Measurements from ENCODE around the gene ARFIP2. TPM values are rescaled to one million over a fixed set of nuclear protein-coding genes. Genes with fewer than 3 reads are reported as not detected.

ARFIP2 gene
- total and polyA plus RNA-seq, 2 donors (not counting 3 experiments of a cell fraction or from before 2014, with no cell fraction given) = 48.4 to 62.9 TPM

GRCh38 chr11:6455070-6455469, 26.1 kb downstream of the ARFIP2 start:
- DNase-seq (ENCODE audit: low read depth, low spot score) = no peak
- no peak overlapping the region for H3K27ac ChIP-seq (ENCODE audit: insufficient read depth, low read depth, low read length)
- dilution Hi-C loops (cut with MboI; ENCODE audit: extremely low pct_ligation_motif_present, low sequenced_read_pairs) = no loop called here
- CTCF ChIA-PET = interaction anchor here (1.0 to 3.7 kb wide), 5 partner anchors 11 to 76 kb away, joined by 3 to 23 read pairs (median 16); partner anchors contain the start of gene HPX
- BruUV-seq (replicated peaks) = no TSS peak
- intact Hi-C loops (cut with micrococcal nuclease) = no loop called here
- H3K9me3 ChIP-seq (replicated peaks; ENCODE audit: control insufficient read depth, insufficient read depth, low read length) = no peaks in the 10 kb centered on the region
- H3K4me2 ChIP-seq (ENCODE audit: insufficient read depth, low read length) = no peak overlapping the region
- no peaks in the 10 kb centered on the region for H4K20me1 ChIP-seq (replicated peaks; ENCODE audit: control insufficient read depth, extremely low read depth, insufficient read depth, low read length)
- peaks cover 3 to 46% of the 10 kb centered on the region in 2 experiments for H3K36me3 ChIP-seq (ENCODE audit: control insufficient read depth in 2 of 2, extremely low read depth in 1 of 2, insufficient read depth in 2 of 2, low read length in 2 of 2)
- POLR2A ChIA-PET = no interaction called here
- no peak overlapping the region for H2AFZ ChIP-seq (ENCODE audit: low read depth, low read length)
- H3K4me3 ChIP-seq (replicated peaks in 1 of 3; ENCODE audit: insufficient read depth in 1 of 3, low read depth in 1 of 3, low read length in 3 of 3) = no peak overlapping the region
- H3K9ac ChIP-seq (replicated peaks; ENCODE audit: extremely low read depth, insufficient read depth, low read length) = no peak overlapping the region
- no peaks in the 10 kb centered on the region for H3K27me3 ChIP-seq (ENCODE audit: control insufficient read depth in 2 of 2, insufficient read depth in 2 of 2, low read length in 2 of 2)
- no peaks in the 10 kb centered on the region for H3K9me1 ChIP-seq (replicated peaks; ENCODE audit: control insufficient read depth, extremely low read depth, insufficient read depth, low read length)
- TF ChIP-seq MYC (IDR thresholded peaks at IDR 0.05; ENCODE audit: low read depth, low read length) (no peak), GATA2 (IDR thresholded peaks at IDR 0.05; ENCODE audit: insufficient read depth, insufficient read length, low read depth, low read length) (no peak), FOS (IDR thresholded peaks at IDR 0.05; ENCODE audit: borderline replicate concordance, insufficient read depth, low read length) (no peak), CTCF (IDR thresholded peaks at IDR 0.05; ENCODE audit: extremely low read depth in 1 of 2, insufficient read depth in 1 of 2, low read depth in 1 of 2, low read length in 2 of 2) (no peak), POLR2A (IDR thresholded peaks at IDR 0.05; ENCODE audit: low read depth, low read length) (no peak), POLR2AphosphoS5 (IDR thresholded peaks at IDR 0.05; ENCODE audit: insufficient read depth, low read depth, low read length) (no peak), EZH2 (IDR thresholded peaks at IDR 0.05; ENCODE audit: borderline replicate concordance, low read depth, low read length, severe bottlenecking) (no peak), JUN (IDR thresholded peaks at IDR 0.05; ENCODE audit: borderline replicate concordance, insufficient read depth, insufficient read length, low read depth) (no peak)
- TF ChIP-seq, protein P1, sequence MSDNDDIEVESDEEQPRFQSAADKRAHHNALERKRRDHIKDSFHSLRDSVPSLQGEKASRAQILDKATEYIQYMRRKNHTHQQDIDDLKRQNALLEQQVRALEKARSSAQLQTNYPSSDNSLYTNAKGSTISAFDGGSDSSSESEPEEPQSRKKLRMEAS (IDR thresholded peaks at IDR 0.05; ENCODE audit: insufficient read depth, insufficient read length) = no peak
- FAIRE-seq = no peak
- no peaks in the 10 kb centered on the region for H3K4me1 ChIP-seq (ENCODE audit: control insufficient read depth, extremely low read depth, insufficient read depth, low read length)
- H3K79me2 ChIP-seq (ENCODE audit: control insufficient read depth, insufficient read depth, low read length) = no peaks in the 10 kb centered on the region
